Gastroesophageal sphincter (tissue), 3 donors: ENCODE data around the gene LDAF1.

ENCODE experiments used
- CTCF ChIP-seq, 4 experiments: fragments of 200-600 bp in 2 of 4; fragments of 450-650 bp in 2 of 4; sonication (generic) in 1 of 4; IDR thresholded peaks; one replicate each; pipeline ENCODE4 v1.5.1; 2017 to 2019; ENCODE audit warnings: antibody characterized with exemption in 4 of 4, mild to moderate bottlenecking in 2 of 4, moderate library complexity in 2 of 4
- POLR2A ChIP-seq, 2 donors: fragments of 450-650 bp; IDR thresholded peaks; one replicate each; pipeline ENCODE4 v1.6.1; 2017; ENCODE audit warnings: antibody characterized with exemption in 2 of 2, mild to moderate bottlenecking in 2 of 2, moderate library complexity in 1 of 2

- TF ChIP-seq CTCF (IDR thresholded peaks at IDR 0.05) (no peak), POLR2A (IDR thresholded peaks at IDR 0.05) (no peak)
These were observed 38.6 kb downstream of the LDAF1 start for GRCh38 chr16:21197112-21197511.
